ENCODE data around the gene CTDSPL.

The CTDSPL gene

GRCh38 chr3:37999836-38000235 is 138.2 kb downstream of the CTDSPL start:
- H3K36me3 ChIP-seq (ENCODE audit: insufficient read depth, low read length), result no peaks in the 10 kb centered on the region
- no peak for DNase-seq (ENCODE audit: low read depth, low spot score)

GRCh38 chr3:38000242-38000916 is 138.7 kb downstream of the CTDSPL start:
- H3K9ac ChIP-seq (ENCODE audit: insufficient read length), result no peak overlapping the region
- no peaks in the 10 kb centered on the region for H3K9me3 ChIP-seq (ENCODE audit: low read depth, low read length)
- no peaks in the 10 kb centered on the region for H3K36me3 ChIP-seq (ENCODE audit: insufficient read depth, low read length)
- H3K4me3 ChIP-seq, result no peak overlapping the region
- no peak for DNase-seq (ENCODE audit: low read depth, low spot score)
- TF ChIP-seq POLR2AphosphoS5 (IDR thresholded peaks at IDR 0.05; ENCODE audit: borderline replicate concordance, low read depth, low read length), result no peak
- no peak for TF ChIP-seq FOXP2 (optimal IDR thresholded peaks at IDR 0.05; ENCODE audit: control extremely low read depth, extremely low read length, insufficient read depth)
- TF ChIP-seq EZH2 (IDR thresholded peaks at IDR 0.05), result no peak
- no peak overlapping the region for H3K27ac ChIP-seq

More at GRCh38 chr3:37999836-38000235, 138.2 kb downstream of the CTDSPL start:
- no peak overlapping the region for H3K4me3 ChIP-seq
- H3K9me3 ChIP-seq (ENCODE audit: low read depth, low read length), result no peaks in the 10 kb centered on the region
- TF ChIP-seq FOXP2 (optimal IDR thresholded peaks at IDR 0.05; ENCODE audit: control extremely low read depth, extremely low read length, insufficient read depth) (no peak), EZH2 (IDR thresholded peaks at IDR 0.05) (no peak), POLR2AphosphoS5 (IDR thresholded peaks at IDR 0.05; ENCODE audit: borderline replicate concordance, low read depth, low read length) (no peak)
- no peak overlapping the region for H3K9ac ChIP-seq (ENCODE audit: insufficient read length)
- no peak overlapping the region for H3K27ac ChIP-seq

- Histone ChIP-seq H3K9ac (ENCODE audit: insufficient read length) (no peak overlapping the region), H3K36me3 (ENCODE audit: insufficient read depth, low read length) (no peaks in the 10 kb centered on the region), H3K4me3 (no peak overlapping the region), H3K9me3 (ENCODE audit: low read depth, low read length) (no peaks in the 10 kb centered on the region), H3K27ac (no peak overlapping the region)
- TF ChIP-seq POLR2AphosphoS5 (IDR thresholded peaks at IDR 0.05; ENCODE audit: borderline replicate concordance, low read depth, low read length) (no peak), FOXP2 (optimal IDR thresholded peaks at IDR 0.05; ENCODE audit: control extremely low read depth, extremely low read length, insufficient read depth) (no peak), EZH2 (IDR thresholded peaks at IDR 0.05) (no peak)
- DNase-seq (ENCODE audit: low read depth, low spot score), result no peak
Measured at GRCh38 chr3:38000965-38001455, 139.3 kb downstream of the CTDSPL start.

GRCh38 chr3:38001456-38002081 is 139.9 kb downstream of the CTDSPL start:
- TF ChIP-seq EZH2 (IDR thresholded peaks at IDR 0.05), result no peak
- no peak for DNase-seq (ENCODE audit: low read depth, low spot score)
- Histone ChIP-seq H3K9me3 (ENCODE audit: low read depth, low read length) (no peaks in the 10 kb centered on the region), H3K36me3 (ENCODE audit: insufficient read depth, low read length) (no peaks in the 10 kb centered on the region), H3K4me3 (no peak overlapping the region), H3K9ac (ENCODE audit: insufficient read length) (no peak overlapping the region), H3K27ac (no peak overlapping the region)

GRCh38 chr3:38002291-38002876 is 140.7 kb downstream of the CTDSPL start:
- no peak overlapping the region for H3K4me3 ChIP-seq
- H3K36me3 ChIP-seq (ENCODE audit: insufficient read depth, low read length), result no peaks in the 10 kb centered on the region
- H3K9ac ChIP-seq (ENCODE audit: insufficient read length), result no peak overlapping the region
- H3K27ac ChIP-seq, result no peak overlapping the region
- no peaks in the 10 kb centered on the region for H3K9me3 ChIP-seq (ENCODE audit: low read depth, low read length)
- no peak for DNase-seq (ENCODE audit: low read depth, low spot score)
- TF ChIP-seq FOXP2 (optimal IDR thresholded peaks at IDR 0.05; ENCODE audit: control extremely low read depth, extremely low read length, insufficient read depth) (no peak), EZH2 (IDR thresholded peaks at IDR 0.05) (no peak), POLR2AphosphoS5 (IDR thresholded peaks at IDR 0.05; ENCODE audit: borderline replicate concordance, low read depth, low read length) (no peak)

GRCh38 chr3:38002940-38003339 is 141.3 kb downstream of the CTDSPL start:
- H3K27ac ChIP-seq, result no peak overlapping the region
- H3K9ac ChIP-seq (ENCODE audit: insufficient read length), result no peak overlapping the region
- no peak overlapping the region for H3K4me3 ChIP-seq
- no peak for DNase-seq (ENCODE audit: low read depth, low spot score)
- no peaks in the 10 kb centered on the region for H3K9me3 ChIP-seq (ENCODE audit: low read depth, low read length)
- TF ChIP-seq POLR2AphosphoS5 (IDR thresholded peaks at IDR 0.05; ENCODE audit: borderline replicate concordance, low read depth, low read length) (no peak), FOXP2 (optimal IDR thresholded peaks at IDR 0.05; ENCODE audit: control extremely low read depth, extremely low read length, insufficient read depth) (no peak), EZH2 (IDR thresholded peaks at IDR 0.05) (no peak)
- no peaks in the 10 kb centered on the region for H3K36me3 ChIP-seq (ENCODE audit: insufficient read depth, low read length)

GRCh38 chr3:38003371-38003816 is 141.7 kb downstream of the CTDSPL start:
- TF ChIP-seq EZH2 (IDR thresholded peaks at IDR 0.05) (no peak), FOXP2 (optimal IDR thresholded peaks at IDR 0.05; ENCODE audit: control extremely low read depth, extremely low read length, insufficient read depth) (no peak), POLR2AphosphoS5 (IDR thresholded peaks at IDR 0.05; ENCODE audit: borderline replicate concordance, low read depth, low read length) (no peak)
- Histone ChIP-seq H3K9me3 (ENCODE audit: low read depth, low read length) (no peaks in the 10 kb centered on the region), H3K4me3 (no peak overlapping the region), H3K36me3 (ENCODE audit: insufficient read depth, low read length) (no peaks in the 10 kb centered on the region), H3K27ac (no peak overlapping the region), H3K9ac (ENCODE audit: insufficient read length) (no peak overlapping the region)
- no peak for DNase-seq (ENCODE audit: low read depth, low spot score)

- Histone ChIP-seq H3K36me3 (ENCODE audit: insufficient read depth, low read length) (no peaks in the 10 kb centered on the region), H3K9me3 (ENCODE audit: low read depth, low read length) (no peaks in the 10 kb centered on the region), H3K9ac (ENCODE audit: insufficient read length) (no peak overlapping the region), H3K4me3 (no peak overlapping the region), H3K27ac (no peak overlapping the region)
- no peak for TF ChIP-seq POLR2AphosphoS5 (IDR thresholded peaks at IDR 0.05; ENCODE audit: borderline replicate concordance, low read depth, low read length)
- no peak for TF ChIP-seq FOXP2 (optimal IDR thresholded peaks at IDR 0.05; ENCODE audit: control extremely low read depth, extremely low read length, insufficient read depth)
- no peak for TF ChIP-seq EZH2 (IDR thresholded peaks at IDR 0.05)
- DNase-seq (ENCODE audit: low read depth, low spot score), result no peak
Measured at GRCh38 chr3:38003817-38004414, 142.2 kb downstream of the CTDSPL start.
